HG03025 (cell line): Measurements from ENCODE around the gene KCNJ6.
A peak's percentile ranks its signal among the peaks of the same experiment; 100 is the strongest.
"Not testable (repeated sequence)": the region's sequence is repeated elsewhere in the genome, so short reads cannot be mapped to it uniquely, and the experiment has no call there.

ENCODE experiments used
- ATAC-seq: cut with Tn5 transposase; IDR thresholded peaks from one replicate; pipeline ENCODE4 v1.9.1; 2021; ENCODE audit warnings: mild to moderate bottlenecking, moderate library complexity; ENCODE audit not compliant: unreplicated experiment, low FRiP score

Gene KCNJ6

DNA sequence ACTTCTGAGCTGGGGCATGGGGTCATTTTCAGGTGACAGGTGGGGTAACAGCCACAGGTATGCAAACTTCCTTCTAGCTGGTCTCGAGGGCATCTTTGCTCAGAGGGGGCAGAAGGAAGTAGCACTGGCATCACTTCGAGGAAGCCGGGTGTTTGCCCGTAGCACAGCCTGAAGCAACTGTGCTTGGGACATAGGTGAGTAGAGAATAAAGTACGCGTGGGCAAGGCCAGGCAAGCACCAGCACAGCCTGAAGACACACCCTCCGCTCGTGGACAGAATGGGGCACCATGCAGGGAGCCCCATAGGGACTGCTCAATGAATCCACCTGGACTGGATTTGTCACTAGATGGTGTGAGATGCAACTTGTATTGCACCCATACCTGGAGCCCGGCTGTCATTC lies 167.1 kb downstream of the KCNJ6 start:
- ATAC-seq = no peak

DNA sequence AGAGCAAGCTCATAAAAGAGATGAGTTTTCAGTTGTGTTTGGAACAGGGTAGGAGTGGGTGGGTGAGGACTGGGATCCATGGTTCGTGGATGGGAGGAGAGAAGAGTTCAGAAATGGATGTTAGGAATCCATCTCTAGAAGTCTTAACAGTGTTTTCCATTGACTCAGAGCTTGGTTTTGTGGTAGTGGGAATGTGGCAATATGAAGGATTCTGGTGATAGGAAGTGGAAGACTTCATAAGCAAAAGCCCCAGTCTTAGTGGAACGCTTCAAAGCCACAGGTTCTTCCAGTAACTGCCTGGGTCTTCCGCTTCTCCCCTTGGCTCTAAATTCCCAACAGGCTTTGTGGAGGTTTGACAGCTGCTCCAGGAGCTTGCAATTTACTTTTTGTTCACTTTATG lies 167.9 kb downstream of the KCNJ6 start:
- ATAC-seq = no peak

DNA sequence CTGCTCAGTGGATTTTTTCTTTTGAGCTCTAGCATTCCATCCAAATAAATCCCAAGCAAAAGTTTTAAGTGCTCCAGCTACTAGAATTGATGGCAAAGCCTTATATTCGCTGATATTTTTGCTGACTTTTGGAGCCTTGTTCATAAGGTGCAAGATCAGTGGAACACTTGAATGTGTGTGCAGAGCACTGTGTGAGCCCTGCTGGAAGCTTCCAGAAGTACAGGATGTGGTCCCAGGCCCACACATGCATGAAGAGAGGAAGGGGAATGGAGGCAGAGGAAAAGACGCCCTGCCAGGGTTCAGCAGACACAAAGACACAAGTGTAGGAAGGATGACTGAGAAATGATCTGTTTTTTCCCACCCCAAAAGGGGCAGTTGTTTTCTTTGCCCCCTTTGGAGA lies 169.4 kb downstream of the KCNJ6 start:
- no peak for ATAC-seq

DNA sequence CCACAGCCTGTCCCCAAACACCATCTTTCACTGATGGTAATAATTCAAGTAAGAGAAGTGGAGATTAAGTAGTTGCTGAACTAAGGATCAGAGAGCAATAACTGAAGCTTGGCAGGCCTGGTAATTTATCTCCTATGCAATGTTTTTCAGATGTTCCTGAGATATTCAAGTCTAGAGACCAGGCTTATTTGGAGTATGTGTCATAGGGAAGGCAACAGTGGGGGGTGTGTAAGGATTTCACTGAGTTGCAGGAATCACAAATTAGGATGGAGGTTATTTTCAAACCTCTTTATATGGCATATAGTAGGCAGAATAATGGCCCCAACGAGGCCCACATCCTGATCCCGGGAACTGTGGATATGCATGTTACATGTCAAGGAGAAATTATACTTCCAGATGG lies 171.7 kb downstream of the KCNJ6 start:
- ATAC-seq = no peak

DNA sequence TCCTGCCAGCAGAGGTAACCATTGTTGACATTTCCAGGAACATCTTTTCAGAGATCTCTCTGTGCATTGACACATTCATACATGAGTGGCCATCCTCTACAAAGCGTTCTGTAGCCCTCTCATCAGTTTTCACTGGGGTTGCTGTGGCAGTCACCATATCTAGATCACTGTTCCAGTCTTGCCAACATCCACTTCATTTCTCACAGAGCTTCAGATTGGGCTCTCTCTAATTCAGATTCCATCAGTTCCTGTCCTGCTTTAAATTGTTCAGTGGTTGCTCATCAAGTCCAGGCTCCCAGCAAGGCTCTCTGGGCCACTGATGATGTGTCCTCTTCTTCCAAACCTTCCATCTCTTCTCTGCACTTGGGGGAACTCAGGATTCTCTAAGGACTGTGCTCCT lies 173.7 kb downstream of the KCNJ6 start:
- ATAC-seq = no peak

DNA sequence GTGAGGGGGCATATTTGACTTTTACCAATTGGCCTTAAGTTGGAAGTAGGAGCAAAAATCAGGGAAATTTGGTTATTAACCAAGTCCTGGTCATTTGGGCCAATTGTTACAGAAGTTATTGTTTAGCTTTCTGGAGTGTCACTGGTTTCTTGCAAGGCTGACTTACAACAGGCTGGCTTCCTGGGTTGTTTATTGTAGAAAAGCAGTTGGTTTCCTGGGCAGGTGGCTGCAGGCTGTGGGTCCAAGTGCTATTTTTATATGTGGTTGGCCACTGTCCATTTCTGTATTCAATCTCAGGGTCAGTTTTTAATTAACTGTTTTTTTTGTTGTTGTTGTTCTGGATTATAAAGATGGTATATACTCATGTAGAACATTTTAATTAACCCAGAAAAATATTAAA lies 174.1 kb downstream of the KCNJ6 start:
- ATAC-seq = no peak

DNA sequence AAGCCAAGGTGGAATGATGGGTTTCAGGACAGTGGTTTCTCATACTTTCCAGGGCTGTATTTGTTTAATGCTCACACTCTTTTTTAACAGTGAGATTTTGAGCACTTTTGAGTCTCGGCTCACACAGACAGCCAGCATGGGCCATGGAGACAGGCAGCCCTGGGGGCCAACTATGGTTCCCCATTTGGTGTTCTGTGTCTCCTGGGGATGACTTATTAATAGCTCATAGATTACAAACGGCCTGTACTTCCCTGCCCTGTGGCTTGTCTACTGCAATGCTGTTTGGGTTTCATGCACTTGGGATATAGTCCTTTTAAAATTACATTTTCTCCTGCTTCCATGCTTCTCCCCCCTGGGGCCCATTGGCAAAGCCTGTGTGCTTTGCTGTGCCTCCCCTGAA lies 178.3 kb downstream of the KCNJ6 start:
- no peak for ATAC-seq

DNA sequence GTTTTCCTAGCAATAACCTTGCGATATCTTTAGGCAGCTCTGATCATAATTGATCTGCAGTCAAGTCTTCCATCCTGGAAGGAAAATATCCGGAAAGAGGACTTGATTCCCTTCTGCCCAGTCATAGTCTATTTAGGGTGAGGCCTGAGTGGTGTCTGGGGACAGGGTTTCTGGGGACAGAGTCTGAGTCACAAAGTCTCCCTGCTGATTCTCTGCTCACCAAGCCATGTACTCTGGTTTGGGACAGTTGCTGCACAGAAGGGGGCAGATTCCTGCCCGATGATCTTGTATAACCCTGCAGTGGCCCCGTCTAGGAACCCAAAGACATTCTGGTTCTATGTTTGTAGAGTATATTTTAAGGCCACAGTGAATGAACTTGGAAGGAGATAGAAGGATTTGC lies 178.8 kb downstream of the KCNJ6 start:
- no peak for ATAC-seq

DNA sequence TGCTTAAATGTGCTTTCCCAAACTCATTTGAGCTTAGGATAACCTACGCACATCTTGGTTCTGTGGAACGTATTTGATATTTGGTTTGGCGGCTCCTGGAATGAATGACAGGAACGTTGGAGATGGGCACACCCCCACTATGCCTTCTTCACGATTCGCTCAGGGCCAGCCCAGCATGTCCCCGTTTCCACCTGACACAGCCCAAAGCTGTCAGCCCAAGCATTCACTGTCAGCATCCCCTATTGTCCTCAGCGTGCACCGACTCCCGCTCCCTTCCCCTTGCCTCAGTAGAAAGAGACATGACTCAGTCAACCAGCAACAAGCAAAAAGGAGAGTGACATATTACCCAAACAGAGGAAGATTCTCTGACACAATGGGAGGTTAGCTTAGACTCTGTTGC lies 181.4 kb downstream of the KCNJ6 start:
- ATAC-seq = no peak

DNA sequence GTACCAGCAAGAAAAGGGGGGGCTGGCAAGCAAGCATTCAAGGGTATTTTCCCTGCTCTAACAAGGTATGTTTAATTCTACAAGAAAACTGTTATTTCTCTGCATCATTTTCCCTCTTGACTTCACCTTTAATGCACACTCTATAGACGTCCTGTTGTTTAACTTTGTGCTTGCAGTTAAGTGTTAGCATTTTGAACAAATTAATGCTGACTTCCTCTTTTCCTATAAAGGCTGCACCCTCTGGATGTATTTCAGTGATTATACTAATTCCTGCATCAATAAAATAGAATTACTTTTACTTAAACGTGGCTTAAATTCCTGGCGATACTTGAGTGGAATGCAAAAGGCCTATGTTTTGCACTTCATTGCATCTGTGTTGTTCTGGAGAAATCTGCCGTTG lies 183.3 kb downstream of the KCNJ6 start:
- no peak for ATAC-seq

DNA sequence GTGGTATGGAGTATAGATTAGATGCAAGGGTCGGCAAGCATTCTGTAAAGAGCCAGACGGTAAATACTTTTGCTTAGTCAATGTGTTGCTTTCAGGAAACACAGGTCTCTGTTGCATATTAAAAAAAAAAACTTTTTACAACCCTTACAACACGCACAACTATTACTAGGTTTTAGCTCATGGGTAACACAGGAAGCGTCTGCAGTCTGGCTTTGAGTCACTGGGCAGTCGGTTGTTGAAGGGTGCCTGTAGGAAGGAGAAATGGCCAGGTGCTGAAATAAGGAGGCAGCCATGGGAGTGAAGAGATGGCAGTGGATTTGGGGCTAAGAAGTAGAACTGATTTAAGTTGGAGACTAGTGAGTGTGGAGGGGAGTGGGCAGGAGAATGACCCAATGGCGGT lies 192.1 kb downstream of the KCNJ6 start:
- no peak for ATAC-seq

DNA sequence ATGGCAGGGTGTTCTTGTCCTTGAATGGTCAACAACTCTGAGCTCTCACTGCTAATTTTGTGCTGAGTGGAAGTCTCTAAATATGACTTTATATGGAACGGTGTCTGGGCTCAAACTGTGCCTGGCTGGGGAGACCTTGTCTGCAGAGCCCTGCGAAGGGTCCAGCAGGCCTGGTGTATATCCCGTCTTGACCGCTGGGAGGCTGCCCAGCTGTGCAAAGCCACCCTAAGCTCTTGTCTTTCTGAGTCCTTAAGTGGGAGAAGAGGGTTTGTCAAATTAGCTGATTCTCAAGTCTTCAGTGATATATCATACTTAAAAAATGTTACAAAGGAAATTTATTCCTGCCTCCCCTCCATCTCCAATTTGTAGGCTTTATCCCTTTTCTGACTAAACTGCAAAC lies 198.7 kb downstream of the KCNJ6 start:
- ATAC-seq = no peak

DNA sequence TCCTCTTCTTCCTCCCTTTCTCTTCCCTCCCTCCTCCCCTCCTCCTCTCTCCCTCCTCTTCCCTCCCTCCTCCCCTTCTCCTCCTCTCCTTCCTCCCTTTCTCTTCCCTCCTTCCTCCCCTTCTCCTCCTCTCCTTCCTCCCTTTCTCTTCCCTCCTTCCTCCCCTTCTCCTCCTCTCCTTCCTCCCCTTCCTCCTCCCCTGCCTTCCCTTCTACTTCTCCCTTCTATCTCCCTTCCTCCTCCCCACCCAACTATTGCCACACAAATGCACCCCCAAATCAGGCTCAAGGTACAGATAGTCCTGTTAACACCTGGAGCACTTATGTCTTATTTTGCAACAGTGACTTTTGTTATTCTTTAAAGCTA lies 203.7 kb downstream of the KCNJ6 start:
- ATAC-seq = not testable (repeated sequence)

DNA sequence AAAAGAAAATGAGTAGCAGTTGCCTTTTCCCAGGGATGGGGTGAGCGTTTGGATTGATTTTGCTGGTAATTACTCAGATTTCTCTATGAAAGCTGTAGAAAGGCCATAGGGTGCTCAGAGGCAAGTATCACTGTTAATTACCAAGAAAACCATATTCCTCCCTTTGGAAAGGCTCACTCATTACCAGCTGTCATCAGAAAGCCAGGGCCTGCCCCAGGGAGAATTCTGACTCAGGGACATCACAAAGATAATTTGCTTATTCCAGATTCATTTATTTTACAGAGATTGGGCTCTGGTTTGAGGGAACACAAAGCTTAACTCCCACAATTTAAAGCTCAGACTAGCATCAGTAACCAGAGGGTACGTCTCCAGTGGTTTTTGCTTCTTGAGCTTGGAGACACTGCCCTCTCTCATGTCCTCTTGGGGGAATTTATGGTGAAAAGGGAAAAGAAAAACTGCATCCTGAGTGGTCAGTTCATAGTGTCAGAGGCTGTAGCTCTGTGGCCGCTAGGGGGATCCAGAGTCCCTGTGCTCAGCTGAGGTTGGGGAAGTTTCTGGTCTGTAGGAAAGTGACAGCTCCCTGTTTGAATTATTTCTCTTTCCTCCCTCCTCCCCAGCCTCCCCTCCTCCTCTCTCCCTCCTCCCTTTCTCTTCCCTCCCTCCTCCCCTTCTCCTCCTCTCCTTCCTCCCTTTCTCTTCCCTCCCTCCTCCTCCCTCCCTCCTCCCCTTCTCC lies 204.3 kb downstream of the KCNJ6 start:
- peak; percentile 64 for ATAC-seq

DNA sequence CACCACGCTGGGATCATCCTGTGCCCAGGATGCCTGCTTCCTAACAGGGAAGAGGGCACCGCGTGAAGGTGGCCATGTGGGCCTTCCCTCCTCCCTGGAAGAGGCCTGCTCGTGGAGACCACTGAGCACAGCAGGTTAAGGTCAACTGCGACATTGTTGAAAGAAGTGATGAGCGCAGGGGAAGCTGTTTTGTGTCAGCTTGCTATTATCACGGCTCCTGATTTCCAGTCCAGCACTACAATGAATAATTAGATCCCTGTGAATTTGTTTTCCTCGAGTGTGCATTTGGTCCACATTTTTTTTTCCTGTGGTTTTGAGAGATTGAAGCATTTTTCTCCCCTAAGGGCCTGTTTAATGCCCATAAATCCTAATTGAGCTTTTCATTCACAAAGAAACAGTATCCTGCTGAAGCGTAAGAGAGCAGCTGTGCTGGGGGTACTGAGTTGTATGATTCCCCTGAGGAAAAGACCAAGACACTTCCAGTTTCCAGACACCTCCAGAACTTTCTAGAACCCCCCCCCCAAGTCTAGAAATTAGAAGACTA lies 204.9 kb downstream of the KCNJ6 start:
- no peak for ATAC-seq

DNA sequence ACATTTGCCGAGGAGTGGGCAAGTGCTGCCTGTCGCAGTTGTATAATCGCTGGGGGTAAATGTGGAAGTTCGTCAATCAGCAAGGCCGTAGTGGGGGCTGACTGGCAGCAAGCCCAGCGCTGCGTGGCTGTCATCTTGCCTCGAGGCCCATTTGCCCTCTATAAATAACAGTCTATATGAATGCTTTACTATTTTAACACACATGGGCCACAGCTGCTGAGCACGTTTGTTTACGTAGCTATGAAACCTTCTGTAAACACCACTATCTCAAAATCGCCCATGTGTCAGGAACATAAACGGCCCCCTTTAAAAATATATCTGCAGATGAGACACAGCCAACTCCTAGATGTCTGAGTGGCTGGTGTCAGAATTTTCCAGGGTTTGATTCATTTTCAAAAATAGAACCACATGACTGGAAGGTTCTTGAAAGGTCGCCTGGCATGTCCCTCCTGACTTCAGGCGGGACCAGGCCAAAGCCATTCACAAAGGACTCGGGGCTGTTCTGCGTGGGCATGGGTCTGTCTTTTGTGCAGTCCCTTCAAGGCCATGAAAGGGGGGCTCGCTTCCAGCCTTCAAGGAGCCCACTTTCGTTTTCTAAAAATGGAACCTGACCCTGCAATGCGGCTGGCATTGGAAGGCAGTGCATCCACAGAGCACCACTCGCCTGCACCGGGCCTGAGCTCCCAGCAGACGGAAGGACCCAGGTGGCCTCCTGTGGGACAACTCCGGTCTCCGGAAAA lies 205.5 kb downstream of the KCNJ6 start:
- ATAC-seq = no peak

DNA sequence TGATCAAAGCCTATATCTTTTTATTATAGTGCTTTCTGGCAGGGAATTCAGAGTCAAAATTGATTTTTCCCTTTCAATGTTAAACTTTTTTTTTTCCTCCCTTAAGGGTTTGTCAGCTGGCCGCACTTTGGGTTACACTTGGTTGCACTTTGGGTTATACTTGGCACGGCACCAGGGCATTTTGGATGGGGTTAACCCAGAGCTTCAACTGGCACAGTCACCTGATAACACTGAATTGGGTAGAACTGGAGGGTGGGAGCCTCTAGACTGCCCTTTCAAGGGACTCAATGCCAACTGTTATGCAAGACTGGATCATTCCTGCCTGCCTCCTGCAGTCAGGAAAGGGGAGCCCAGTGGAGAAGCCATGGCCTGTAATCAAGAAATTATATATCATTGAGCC lies 211.5 kb downstream of the KCNJ6 start:
- ATAC-seq = no peak

DNA sequence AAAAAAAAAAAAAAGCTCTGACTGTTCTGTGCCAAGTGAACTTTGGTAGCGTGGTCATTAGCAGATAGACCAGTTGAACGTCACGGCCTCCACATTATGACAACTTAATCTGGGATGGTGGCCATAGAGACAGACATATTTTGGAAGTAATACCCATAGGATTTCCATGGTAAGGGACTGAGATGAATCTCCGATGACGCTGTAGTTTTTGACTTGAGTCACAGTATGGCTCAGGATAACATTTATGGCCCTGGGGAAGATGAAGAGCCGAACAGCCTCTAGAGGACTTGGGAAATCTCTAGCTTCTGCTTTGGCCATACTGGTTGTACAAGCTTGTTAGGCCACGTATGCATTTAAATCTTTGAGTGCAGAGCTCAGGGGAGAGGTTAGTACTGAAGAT lies 214.0 kb downstream of the KCNJ6 start:
- no peak for ATAC-seq

DNA sequence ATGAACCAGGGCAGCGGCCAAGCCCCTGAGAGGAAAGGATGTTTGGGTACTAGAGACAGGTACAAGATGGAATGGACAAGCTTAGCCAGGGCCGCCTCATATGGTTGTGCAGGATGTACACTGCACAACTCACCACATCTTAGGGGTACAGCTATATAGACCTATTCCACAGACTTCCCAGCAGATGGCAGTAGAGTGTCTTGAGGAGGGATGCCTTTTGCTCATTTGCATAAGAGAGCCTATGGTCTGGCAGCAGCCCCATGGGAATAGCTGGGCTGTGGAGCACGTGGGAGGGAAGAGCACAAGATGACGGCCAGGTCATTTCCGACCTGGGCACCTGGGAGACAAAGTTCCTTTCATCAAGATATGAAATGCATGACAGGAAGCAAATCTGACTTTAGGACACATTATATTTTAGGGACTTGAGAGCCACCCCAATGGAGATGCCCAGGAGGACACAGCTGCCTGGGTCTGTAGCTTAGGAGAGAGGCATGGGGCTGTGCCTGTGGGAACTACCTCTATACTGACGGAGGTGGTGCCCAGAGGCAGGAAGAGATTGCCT lies 215.5 kb downstream of the KCNJ6 start:
- peak; percentile 65 for ATAC-seq

DNA sequence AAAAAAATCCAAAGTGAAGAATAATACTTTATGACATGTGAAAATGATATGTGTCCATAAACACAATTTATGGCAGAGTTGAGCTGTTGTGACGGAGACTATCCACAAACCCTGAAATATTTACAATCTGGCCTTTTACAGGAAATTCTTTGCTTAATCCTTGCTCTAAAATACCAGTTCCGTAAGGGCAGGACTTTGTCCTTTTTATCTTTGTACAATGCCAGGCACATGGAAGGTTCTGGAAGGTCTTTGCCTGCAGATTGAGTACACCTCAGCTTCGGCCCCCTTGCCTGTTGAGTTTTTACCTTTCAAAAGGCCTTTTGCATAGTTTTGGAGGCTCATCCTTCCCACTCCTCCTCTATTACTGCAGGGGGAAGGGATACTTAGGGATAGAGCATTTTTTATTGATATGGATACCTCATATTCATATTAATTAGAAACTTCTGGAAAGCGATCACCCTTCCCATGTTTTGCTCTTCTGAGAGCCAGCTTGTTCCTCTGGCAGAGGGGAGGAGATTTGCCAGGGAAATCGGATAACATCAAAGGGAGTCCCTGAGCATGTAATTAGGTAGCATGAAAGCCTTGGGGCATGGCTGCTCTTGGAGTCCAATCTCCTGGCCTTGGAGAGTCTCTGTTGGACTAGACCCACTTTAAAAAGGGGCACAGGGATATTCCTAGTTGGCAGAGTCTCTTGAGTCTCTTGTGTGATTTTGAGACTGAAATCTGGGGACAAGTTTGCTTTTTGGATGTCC lies 217.1 kb downstream of the KCNJ6 start:
- ATAC-seq = no peak

DNA sequence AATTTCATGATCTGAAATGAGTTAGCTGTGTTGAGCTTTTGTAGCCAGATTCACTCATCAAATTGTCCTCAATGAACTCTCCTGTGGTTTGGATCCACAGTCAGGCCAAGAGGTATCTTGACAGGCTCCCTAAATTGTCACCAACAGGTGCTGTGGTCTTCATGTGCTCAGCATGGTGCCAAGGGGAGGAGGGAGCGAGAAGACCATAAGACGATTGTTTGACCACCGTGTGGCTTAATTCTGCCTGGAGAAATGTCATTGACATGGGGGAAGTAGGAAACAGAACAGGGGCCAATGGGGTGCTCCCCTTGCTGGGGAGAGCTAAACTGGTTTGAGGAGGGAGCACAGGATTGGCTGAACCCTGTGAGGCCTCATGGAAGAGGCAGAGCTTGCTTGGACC lies 219.3 kb downstream of the KCNJ6 start:
- no peak for ATAC-seq
